Measurements from ENCODE around the gene ATP10A. TPM values are rescaled to one million over a fixed set of nuclear protein-coding genes. Genes with fewer than 3 reads are reported as not detected.

The ATP10A gene
- polyA plus RNA-seq, 1 of the 3 experiments (the other 2 are of a cell fraction): not detected

- TF ChIP-seq ZBTB33 (IDR thresholded peaks at IDR 0.05; ENCODE audit: borderline replicate concordance, low read depth) (no peak), USF2 (IDR thresholded peaks at IDR 0.05; ENCODE audit: borderline replicate concordance, low read depth, low read length) (no peak)
Measured at GRCh38 chr15:25730918-25731317, 132.2 kb downstream of the ATP10A start (continued).

GRCh38 chr15:25728816-25729215 lies 134.3 kb downstream of the ATP10A start:
- Histone ChIP-seq H3K9ac (no peak overlapping the region), H2AFZ (ENCODE audit: low read depth) (no peak overlapping the region), H3K9me3 (no peaks in the 10 kb centered on the region), H3K79me2 (ENCODE audit: insufficient read depth) (no peaks in the 10 kb centered on the region), H4K20me1 (ENCODE audit: insufficient read depth) (no peaks in the 10 kb centered on the region), H3K27me3 (ENCODE audit: insufficient read depth) (no peaks in the 10 kb centered on the region), H3K4me3 (ENCODE audit: low read depth in 2 of 2, low read length in 1 of 2) (no peak overlapping the region), H3K4me1 (ENCODE audit: control insufficient read depth in 1 of 2, insufficient read depth in 2 of 2, low read depth in 1 of 2, low read length in 1 of 2) (no peaks in the 10 kb centered on the region), H3K36me3 (replicated peaks in 1 of 2; ENCODE audit: control insufficient read depth in 1 of 2, insufficient read depth in 2 of 2, low read length in 1 of 2) (no peaks in the 10 kb centered on the region), H3K27ac (ENCODE audit: low read depth in 2 of 2, low read length in 1 of 2) (no peak overlapping the region), H3K9me2 (no peaks in the 10 kb centered on the region), H3F3A (replicated peaks; ENCODE audit: insufficient read depth) (no peaks in the 10 kb centered on the region), H3K4me2 (no peak overlapping the region)
- POLR2A ChIA-PET: no interaction called here
- WGBS (ENCODE audit: low lambda C conversion rate): 70% methylated on average over 4 of the region's 15 CpGs
- CTCF ChIA-PET: no interaction called here
- TF ChIP-seq RXRA (IDR thresholded peaks at IDR 0.05; ENCODE audit: borderline replicate concordance, low read depth): no peak
- TF ChIP-seq USF1 (IDR thresholded peaks at IDR 0.05; ENCODE audit: borderline replicate concordance, low read depth): no peak
- no peak for TF ChIP-seq FOSL2 (IDR thresholded peaks at IDR 0.05; ENCODE audit: borderline replicate concordance, low read depth)
- no peak for TF ChIP-seq FOXM1 (IDR thresholded peaks at IDR 0.05; ENCODE audit: low read depth)
- TF ChIP-seq JUND (IDR thresholded peaks at IDR 0.05): no peak
- no peak for TF ChIP-seq GATA2 (CRISPR knock-in tag; IDR thresholded peaks at IDR 0.05)
- no peak for DNase-seq

- DNase-seq: peak; percentile 6
- H4K20me1 ChIP-seq (ENCODE audit: insufficient read depth): no peaks in the 10 kb centered on the region
- no peaks in the 10 kb centered on the region for H3K9me3 ChIP-seq
- H3K79me2 ChIP-seq (ENCODE audit: insufficient read depth): no peaks in the 10 kb centered on the region
- H3F3A ChIP-seq (replicated peaks; ENCODE audit: insufficient read depth): no peaks in the 10 kb centered on the region
- H3K9me2 ChIP-seq: no peaks in the 10 kb centered on the region
- POLR2A ChIA-PET: no interaction called here
- CTCF ChIA-PET: interaction anchor here (0.6 to 0.7 kb wide), 2 partner anchors 18 kb away, joined by 3 read pairs; no protein-coding TSS in a partner anchor
- no peaks in the 10 kb centered on the region for H3K4me1 ChIP-seq (ENCODE audit: control insufficient read depth in 1 of 2, insufficient read depth in 2 of 2, low read depth in 1 of 2, low read length in 1 of 2)
- H2AFZ ChIP-seq (ENCODE audit: low read depth): no peak overlapping the region
- no peak overlapping the region for H3K4me2 ChIP-seq
- H3K4me3 ChIP-seq (ENCODE audit: low read depth in 2 of 2, low read length in 1 of 2): no peak overlapping the region
- no peaks in the 10 kb centered on the region for H3K27me3 ChIP-seq (ENCODE audit: insufficient read depth)
- 52% methylated on average over 11 of the region's 18 CpGs for WGBS (ENCODE audit: low lambda C conversion rate)
- no peak overlapping the region for H3K9ac ChIP-seq
- H3K36me3 ChIP-seq (replicated peaks in 1 of 2; ENCODE audit: control insufficient read depth in 1 of 2, insufficient read depth in 2 of 2, low read length in 1 of 2): no peaks in the 10 kb centered on the region
- H3K27ac ChIP-seq (ENCODE audit: low read depth in 2 of 2, low read length in 1 of 2): no peak overlapping the region
- TF ChIP-seq JUND (IDR thresholded peaks at IDR 0.05): no peak
- TF ChIP-seq YY1 (IDR thresholded peaks at IDR 0.05; ENCODE audit: low read depth): no peak
- no peak for TF ChIP-seq TAF1 (IDR thresholded peaks at IDR 0.05; ENCODE audit: borderline replicate concordance, low read depth, low read length)
- TF ChIP-seq RCOR1 (IDR thresholded peaks at IDR 0.05; ENCODE audit: low read length): no peak
- TF ChIP-seq TEAD4 (IDR thresholded peaks at IDR 0.05; ENCODE audit: borderline replicate concordance, insufficient read depth): no peak
- no peak for TF ChIP-seq MXI1 (IDR thresholded peaks at IDR 0.05; ENCODE audit: low read depth, low read length)
- no peak for TF ChIP-seq USF1 (IDR thresholded peaks at IDR 0.05; ENCODE audit: borderline replicate concordance, low read depth)
- TF ChIP-seq CHD2 (IDR thresholded peaks at IDR 0.05; ENCODE audit: low read length, partially characterized antibody): no peak
- TF ChIP-seq FOXJ3 (CRISPR knock-in tag; IDR thresholded peaks at IDR 0.05): no peak
- no peak for TF ChIP-seq USF2 (IDR thresholded peaks at IDR 0.05; ENCODE audit: borderline replicate concordance, low read depth, low read length)
- TF ChIP-seq FOSL2 (IDR thresholded peaks at IDR 0.05; ENCODE audit: borderline replicate concordance, low read depth): no peak
- no peak for TF ChIP-seq FOXM1 (IDR thresholded peaks at IDR 0.05; ENCODE audit: low read depth)
- TF ChIP-seq IRF3 (IDR thresholded peaks at IDR 0.05; ENCODE audit: low read depth, low read length): no peak
Measured at GRCh38 chr15:25727867-25728600, 135.1 kb downstream of the ATP10A start.
